GM12878 (cell line): ENCODE data around the gene SIK1. TPM values are rescaled to one million over a fixed set of nuclear protein-coding genes. Genes with fewer than 3 reads are reported as not detected.

Source experiments
- ATAC-seq: fragments of 200-7000 bp; cut with Tn5 transposase; 3 replicates; pipeline ENCODE4 v1.9.1; 2020; ENCODE audit warnings: mild to moderate bottlenecking, moderate library complexity
- BruUV-seq: library from RNA; stranded (reverse); fragments of 400-500 nt; replicated peaks from 2 replicates; lab custom pipeline; 2021; lab: Mats Ljungman, UMichigan
- CTCF ChIA-PET: fragments of 300-600 bp; sonication (Branson Sonifier 250); formaldehyde crosslinking; extraction: SDS; loops from one replicate; lab custom pipeline; 2021; ENCODE audit warnings: inconsistent platforms; lab: Yijun Ruan, JAX
- POLR2A ChIA-PET: fragments of 350-600 bp; formaldehyde crosslinking; extraction: SDS; loops from one replicate; lab custom pipeline; 2021; ENCODE audit warnings: inconsistent platforms; lab: Charles Lee
- RAD21 ChIA-PET: fragments of 300-600 bp; sonication (Branson Sonifier 250); formaldehyde crosslinking; loops from one replicate; lab custom pipeline; 2023; ENCODE audit warnings: antibody characterized with exemption; ENCODE audit not compliant: unreplicated experiment; lab: Charles Lee
- SMC1A ChIA-PET: fragments of 300-600 bp; sonication (Branson Sonifier 250); formaldehyde crosslinking; loops from one replicate; lab custom pipeline; 2023; ENCODE audit not compliant: unreplicated experiment, uncharacterized antibody; lab: Charles Lee
- DNase-seq: peaks from one replicate; pipeline ENCODE4 v3.0.0-alpha.2; 2011; ENCODE audit warnings: low read depth, low spot score
- FAIRE-seq: peaks from 3 replicates; lab custom pipeline; 2011; peaks lifted over from hg19 to GRCh38; lab: Jason Lieb, UNC
- H2AFZ ChIP-seq: 2 replicates; pipeline ENCODE4 v1.6.0; 2011; ENCODE audit warnings: low read depth, low read length, control low read depth; ENCODE audit not compliant: control insufficient read depth
- H3K27ac ChIP-seq: 2 replicates; pipeline ENCODE4 v1.5.1; 2011; ENCODE audit warnings: control low read depth; ENCODE audit not compliant: control insufficient read depth, insufficient read depth
- H3K27me3 ChIP-seq, 2 experiments: replicated peaks in 1 of 2; 2 replicates each; pipeline versions ENCODE4 v1.6.0 to v1.6.1; 2011; ENCODE audit warnings: low read length in 1 of 2; ENCODE audit not compliant: control insufficient read depth in 2 of 2, insufficient read depth in 2 of 2
- H3K36me3 ChIP-seq, 2 experiments: 2 replicates each; pipeline ENCODE4 v1.5.1; 2011; ENCODE audit warnings: low read length in 1 of 2; ENCODE audit not compliant: control insufficient read depth in 2 of 2, insufficient read depth in 2 of 2
- H3K4me1 ChIP-seq: 2 replicates; pipeline ENCODE4 v1.6.1; 2011; ENCODE audit warnings: mild to moderate bottlenecking, low read length, moderate library complexity, mixed read lengths; ENCODE audit not compliant: control insufficient read depth, insufficient read depth
- H3K4me2 ChIP-seq: 2 replicates; pipeline ENCODE4 v1.6.0; 2011; ENCODE audit warnings: control low read depth; ENCODE audit not compliant: control insufficient read depth, insufficient read depth
- H3K4me3 ChIP-seq: fragments of 200-600 bp; sonication (generic); 2 replicates; pipeline ENCODE4 v1.5.1; 2016
- H3K79me2 ChIP-seq: 2 replicates; pipeline ENCODE4 v1.6.0; 2011; ENCODE audit warnings: low read length; ENCODE audit not compliant: control insufficient read depth, insufficient read depth
- H3K9ac ChIP-seq: 2 replicates; pipeline ENCODE4 v1.8.0; 2011; ENCODE audit warnings: low read length, control low read depth, mixed read lengths; ENCODE audit not compliant: control insufficient read depth, insufficient read depth
- H3K9me3 ChIP-seq: replicated peaks from 3 replicates; pipeline ENCODE4 v1.5.1; 2011; ENCODE audit warnings: mild to moderate bottlenecking, low read length; ENCODE audit not compliant: control insufficient read depth, insufficient read depth
- H4K20me1 ChIP-seq: 2 replicates; pipeline ENCODE4 v1.6.0; 2011; ENCODE audit not compliant: control insufficient read depth, insufficient read depth
- DPF2 ChIP-seq: fragments of 450-650 bp; IDR thresholded peaks from 2 replicates; pipeline ENCODE4 v1.6.1; 2017; ENCODE audit warnings: mild to moderate bottlenecking
- EP300 ChIP-seq, 2 experiments: fragments of 150-350 bp in 1 of 2; IDR thresholded peaks; 2 replicates each; pipeline ENCODE4 v1.6.1; 2011 to 2012; ENCODE audit warnings: low read depth in 2 of 2, low read length in 2 of 2, borderline replicate concordance in 1 of 2, improper control_type of control experiment in 1 of 2, inconsistent platforms in 1 of 2; ENCODE audit not compliant: control insufficient read depth in 1 of 2
- EZH2 ChIP-seq: IDR thresholded peaks from 2 replicates; pipeline ENCODE4 v1.6.1; 2012; ENCODE audit warnings: low read depth, mild to moderate bottlenecking, control low read depth, inconsistent platforms, low read length, borderline replicate concordance; ENCODE audit not compliant: control insufficient read depth
- HDAC2 ChIP-seq: fragments of 200-600 bp; sonication (generic); IDR thresholded peaks from 2 replicates; pipeline ENCODE4 v1.6.1; 2017
- MEF2B ChIP-seq: fragments of 450-650 bp; IDR thresholded peaks from 2 replicates; pipeline ENCODE4 v1.6.1; 2018; ENCODE audit warnings: mild to moderate bottlenecking, moderate library complexity; ENCODE audit not compliant: partially characterized antibody, poor library complexity, severe bottlenecking
- MYC ChIP-seq: IDR thresholded peaks from 2 replicates; pipeline ENCODE4 v1.6.1; 2011; ENCODE audit warnings: mild to moderate bottlenecking, low read length, moderate library complexity, inconsistent platforms; ENCODE audit not compliant: insufficient read depth, insufficient replicate concordance, insufficient read length, severe bottlenecking
- NKRF ChIP-seq: fragments of 450-650 bp; conservative IDR thresholded peaks from 2 replicates; pipeline ENCODE4 v1.6.1; 2017; ENCODE audit warnings: mild to moderate bottlenecking, moderate library complexity
- PAX5 ChIP-seq: IDR thresholded peaks from 2 replicates; pipeline ENCODE4 v1.6.1; 2011; ENCODE audit warnings: low read depth, low read length, borderline replicate concordance
- PAX8 ChIP-seq: fragments of 450-650 bp; IDR thresholded peaks from 2 replicates; pipeline ENCODE4 v1.6.1; 2017; ENCODE audit warnings: mild to moderate bottlenecking, moderate library complexity
- RB1 ChIP-seq: fragments of 450-650 bp; formaldehyde crosslinking; IDR thresholded peaks from 2 replicates; pipeline ENCODE4 v1.6.1; 2017; ENCODE audit warnings: mild to moderate bottlenecking, borderline replicate concordance
- RELA ChIP-seq: fragments of 450-650 bp; IDR thresholded peaks from 2 replicates; pipeline ENCODE4 v1.8.0; 2014; ENCODE audit warnings: borderline replicate concordance; ENCODE audit not compliant: partially characterized antibody
- SMAD5 ChIP-seq: IDR thresholded peaks from 2 replicates; pipeline ENCODE4 v1.6.1; 2016; ENCODE audit warnings: antibody characterized with exemption, low read depth
- TCF7 ChIP-seq: IDR thresholded peaks from 2 replicates; pipeline ENCODE4 v1.6.1; 2014; ENCODE audit warnings: antibody characterized with exemption, borderline replicate concordance
- ZBED1 ChIP-seq: IDR thresholded peaks from 2 replicates; pipeline ENCODE4 v1.6.1; 2016; ENCODE audit warnings: borderline replicate concordance
- ZBTB4 ChIP-seq: fragments of 450-650 bp; formaldehyde crosslinking; IDR thresholded peaks from 2 replicates; pipeline ENCODE4 v1.4.0; 2022; ENCODE audit warnings: mild to moderate bottlenecking, moderate library complexity
- WGBS: methylation state at CpG from one replicate; pipeline ENCODE4 v1.1.6; 2016; ENCODE audit warnings: low lambda C conversion rate; ENCODE audit not compliant: insufficient replicate concordance, insufficient coverage; ENCODE audit errors: missing lambda C conversion rate; 5-methylcytosine and 5-hydroxymethylcytosine counted together
- in situ Hi-C: fragments of 300-500 bp; cut with MboI; formaldehyde crosslinking; loops from 9 replicates; pipeline ENCODE4 v1.14.3; 2018; ENCODE audit warnings: mixed read lengths
- intact Hi-C: fragments of 100-400 bp; cut with micrococcal nuclease; formaldehyde crosslinking; loops from one replicate; pipeline ENCODE4 v1.14.2; 2022; ENCODE audit not compliant: unreplicated experiment
- polyA plus RNA-seq, 11 experiments: library from polyadenylated mRNA; depleted of rRNA in 4 of 11; unstranded in 6 of 11; stranded (reverse) in 5 of 11; fragments of >200 nt; fragmentation: Nextera tagmentation in 4 of 11; fragmentation: Illumina TruSeq in 1 of 11; extraction: Ambion mirVana in 4 of 11; extraction: Trizol in 1 of 11; gene quantifications; 1 replicate in 1 of 11; 2 replicates in 10 of 11; pipeline versions ENCODE4 v1.2.1 to v1.2.3, GENCODE V29; 2011 to 2016; ENCODE audit warnings: inconsistent platforms in 2 of 11, missing spikeins in 2 of 11, low read depth in 1 of 11
- total RNA-seq, 4 experiments: library from RNA; depleted of rRNA in 3 of 4; stranded (reverse); fragments of >200 nt in 3 of 4; fragmentation: Illumina TruSeq in 1 of 4; extraction: Trizol in 1 of 4; gene quantifications; 2 replicates each; pipeline versions ENCODE4 v1.2.1 to v1.2.3, GENCODE V29; 2013 to 2021
- TF ChIP-seq, protein P1 (sequence below): fragments of 450-650 bp; IDR thresholded peaks from 2 replicates; pipeline ENCODE4 v1.6.1; 2018; ENCODE audit warnings: borderline replicate concordance, mild to moderate bottlenecking; ENCODE audit not compliant: partially characterized antibody

The SIK1 gene
- total and polyA plus RNA-seq, 10 of the 15 experiments (the other 5 are each of a cell fraction or from before 2014, with no cell fraction given), result 0.03 to 7.3 (median 2.1) TPM; not detected in 2

- DNase-seq (no peak), ATAC-seq (no peak), FAIRE-seq (no peak)
- in situ Hi-C loops (no loop called here), intact Hi-C loops (no loop called here)
- Histone ChIP-seq H3K36me3 (no peaks in the 10 kb centered on the region), H3K27ac (no peak overlapping the region), H3K4me3 (no peak overlapping the region), H3K9ac (no peak overlapping the region), H3K79me2 (no peaks in the 10 kb centered on the region), H3K27me3 (no peaks in the 10 kb centered on the region; a peak in 1 of 4 replicates), H2AFZ (no peak overlapping the region), H4K20me1 (no peaks in the 10 kb centered on the region), H3K4me1 (peaks cover 22% of the 10 kb centered on the region), H3K9me3 (no peaks in the 10 kb centered on the region), H3K4me2 (no peak overlapping the region)
- ChIA-PET RAD21 (no interaction called here), SMC1A (interaction anchor here (1.4 kb wide), 1 partner anchor 18 kb away, joined by 5 read pairs; no protein-coding TSS in a partner anchor), POLR2A (interaction anchor here (2.1 kb wide), 1 partner anchor 15 kb away, joined by 5 read pairs; no protein-coding TSS in a partner anchor), CTCF (interaction anchor here (1.0 to 3.1 kb wide), 2 partner anchors 15 to 28 kb away, joined by 3 to 12 read pairs; no protein-coding TSS in a partner anchor)
- BruUV-seq, result no TSS peak
- 0% methylated on average over 2 of the region's 2 CpGs for WGBS
- TF ChIP-seq TCF7, result no peak
- no peak for TF ChIP-seq RELA
- no peak for TF ChIP-seq MYC
- TF ChIP-seq NKRF, result no peak
- no peak for TF ChIP-seq PAX8
- no peak for TF ChIP-seq PAX5
- TF ChIP-seq ZBED1, result no peak
- TF ChIP-seq EZH2, result no peak
- TF ChIP-seq DPF2, result no peak
- no peak for TF ChIP-seq RB1
- TF ChIP-seq, protein P1, sequence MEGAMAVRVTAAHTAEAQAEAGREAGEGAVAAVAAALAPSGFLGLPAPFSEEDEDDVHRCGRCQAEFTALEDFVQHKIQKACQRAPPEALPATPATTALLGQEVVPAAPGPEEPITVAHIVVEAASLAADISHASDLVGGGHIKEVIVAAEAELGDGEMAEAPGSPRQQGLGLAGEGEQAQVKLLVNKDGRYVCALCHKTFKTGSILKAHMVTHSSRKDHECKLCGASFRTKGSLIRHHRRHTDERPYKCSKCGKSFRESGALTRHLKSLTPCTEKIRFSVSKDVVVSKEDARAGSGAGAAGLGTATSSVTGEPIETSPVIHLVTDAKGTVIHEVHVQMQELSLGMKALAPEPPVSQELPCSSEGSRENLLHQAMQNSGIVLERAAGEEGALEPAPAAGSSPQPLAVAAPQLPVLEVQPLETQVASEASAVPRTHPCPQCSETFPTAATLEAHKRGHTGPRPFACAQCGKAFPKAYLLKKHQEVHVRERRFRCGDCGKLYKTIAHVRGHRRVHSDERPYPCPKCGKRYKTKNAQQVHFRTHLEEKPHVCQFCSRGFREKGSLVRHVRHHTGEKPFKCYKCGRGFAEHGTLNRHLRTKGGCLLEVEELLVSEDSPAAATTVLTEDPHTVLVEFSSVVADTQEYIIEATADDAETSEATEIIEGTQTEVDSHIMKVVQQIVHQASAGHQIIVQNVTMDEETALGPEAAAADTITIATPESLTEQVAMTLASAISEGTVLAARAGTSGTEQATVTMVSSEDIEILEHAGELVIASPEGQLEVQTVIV, result no peak
- TF ChIP-seq SMAD5, result no peak
- no peak for TF ChIP-seq ZBTB4
- TF ChIP-seq MEF2B, result no peak
- no peak for TF ChIP-seq HDAC2
- no peak for TF ChIP-seq EP300 (IDR thresholded peaks at IDR 0.05; ENCODE audit: borderline replicate concordance in 1 of 2, control insufficient read depth in 1 of 2, low read depth in 2 of 2, low read length in 2 of 2)
Observed at GRCh38 chr21:43370888-43371570, 55.9 kb downstream of the SIK1 start.
